KOPT-K1 (cell line): ENCODE measurements around the gene RAB29.

Experiments used
- H3K27ac ChIP-seq: fragments of 200-600 bp; sonication (generic); 2 replicates; pipeline ENCODE4 v1.5.1; 2016; ENCODE audit warnings: antibody characterized with exemption, mild to moderate bottlenecking, low read depth, low read length; ENCODE audit not compliant: poor library complexity, severe bottlenecking
- H3K36me3 ChIP-seq: fragments of 200-600 bp; sonication (generic); 2 replicates; pipeline ENCODE4 v1.5.1; 2017; ENCODE audit warnings: antibody characterized with exemption, mild to moderate bottlenecking, low read length, moderate library complexity; ENCODE audit not compliant: insufficient read depth
- H3K9me3 ChIP-seq: fragments of 200-600 bp; sonication (generic); 2 replicates; pipeline ENCODE4 v1.5.1; 2017; ENCODE audit warnings: antibody characterized with exemption, low read length, mild to moderate bottlenecking; ENCODE audit not compliant: insufficient read depth, poor library complexity, severe bottlenecking

The RAB29 gene

DNA sequence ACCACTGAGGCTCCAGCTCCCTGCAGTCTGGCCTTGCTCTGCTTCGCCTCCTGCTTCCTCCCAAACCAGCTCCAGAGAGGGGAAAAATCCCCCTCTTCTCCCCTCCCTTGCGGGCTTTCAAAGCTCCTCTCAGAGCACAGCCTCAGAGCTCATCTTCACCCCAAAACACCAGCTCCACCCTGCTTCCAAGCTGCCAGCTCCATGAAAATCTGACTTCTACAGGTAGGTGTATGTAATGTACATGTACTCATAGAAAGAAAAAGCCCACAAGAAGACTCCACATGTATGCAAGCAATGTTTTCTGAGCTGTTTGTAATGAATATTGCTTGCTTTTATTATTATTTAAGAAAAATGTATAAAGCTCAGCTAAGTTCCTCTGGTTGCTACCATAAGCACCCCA, 29.3 kb upstream of the RAB29 start:
- no peak overlapping the region for H3K27ac ChIP-seq
- peaks cover 33% of the 10 kb centered on the region for H3K36me3 ChIP-seq
- no peaks in the 10 kb centered on the region for H3K9me3 ChIP-seq

DNA sequence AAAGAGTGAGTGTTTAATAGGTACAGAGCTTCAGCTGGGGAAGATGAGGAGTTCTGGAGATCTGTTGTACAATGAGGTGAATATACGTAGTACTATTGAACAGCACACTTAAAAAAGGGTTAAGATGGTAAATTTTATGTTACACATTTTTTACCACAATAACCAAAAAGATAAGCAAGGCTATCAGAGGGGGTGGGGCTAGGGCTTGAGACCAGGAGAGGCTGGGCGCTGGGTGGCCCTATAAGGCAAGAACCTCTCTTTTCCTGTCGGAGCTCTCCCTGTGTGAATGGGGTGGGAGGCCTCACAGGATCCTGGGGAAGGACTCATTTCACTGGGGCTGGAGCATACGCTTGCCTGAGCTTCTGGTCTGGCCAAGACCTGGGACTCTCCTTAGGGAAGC, 28.7 kb upstream of the RAB29 start:
- H3K27ac ChIP-seq = no peak overlapping the region
- no peaks in the 10 kb centered on the region for H3K9me3 ChIP-seq
- peaks cover 33% of the 10 kb centered on the region for H3K36me3 ChIP-seq

DNA sequence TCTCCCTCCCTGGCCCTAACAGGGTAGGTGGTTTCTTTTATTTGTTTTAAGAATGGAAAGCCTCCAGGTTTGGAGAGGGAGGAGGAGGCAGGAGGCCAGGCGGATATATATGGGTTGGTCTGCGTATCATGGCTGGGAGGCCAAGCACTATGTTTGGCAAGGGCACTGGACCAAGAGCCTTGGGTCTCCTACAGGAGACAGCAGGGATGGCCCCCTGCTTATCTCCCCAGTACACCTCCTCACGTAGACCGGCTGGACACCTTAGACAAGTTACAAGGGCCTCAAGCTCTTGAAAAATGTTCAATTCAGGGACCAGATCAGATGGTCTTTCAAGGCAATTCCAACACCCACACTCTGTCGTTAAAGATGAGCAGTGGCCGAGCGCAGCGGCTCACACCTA, 26.8 kb upstream of the RAB29 start:
- H3K9me3 ChIP-seq = no peaks in the 10 kb centered on the region
- peaks cover 42% of the 10 kb centered on the region for H3K36me3 ChIP-seq
- H3K27ac ChIP-seq = no peak overlapping the region

DNA sequence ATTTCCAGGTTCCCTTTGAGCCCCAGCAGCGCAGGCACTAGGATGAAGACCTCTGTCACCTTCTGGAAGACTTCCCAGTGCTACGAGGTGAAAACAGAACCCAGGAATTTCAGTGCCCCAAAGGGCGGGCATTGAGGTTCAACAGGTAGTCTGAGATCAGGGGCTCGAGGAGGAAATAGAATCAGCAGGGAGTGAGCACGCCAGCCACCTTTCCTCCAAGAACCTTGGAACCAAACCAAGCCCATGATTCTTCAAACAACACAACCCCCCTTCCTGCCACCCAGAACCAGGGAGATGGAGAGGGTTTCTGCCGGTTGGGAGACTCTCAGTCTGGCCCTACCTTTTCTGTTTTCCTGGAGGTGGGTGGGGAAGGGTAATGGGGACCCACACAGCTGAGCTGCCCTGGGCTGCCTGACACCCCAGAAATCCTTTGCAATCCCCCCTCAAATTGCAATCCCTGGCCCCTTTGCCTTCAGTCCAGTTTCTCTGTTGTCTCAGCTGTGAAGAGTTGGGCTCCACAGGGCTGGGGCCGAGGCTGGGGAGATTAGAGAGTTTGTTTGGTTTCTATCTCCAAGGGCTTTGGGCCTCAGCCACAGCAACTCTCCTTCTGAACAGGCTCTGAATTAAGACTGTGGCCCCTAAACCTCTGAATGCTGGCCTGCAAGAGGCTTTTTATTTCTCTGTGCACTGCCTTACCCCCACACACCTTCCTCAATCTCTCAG, 25.9 kb upstream of the RAB29 start:
- H3K27ac ChIP-seq = no peak overlapping the region
- H3K36me3 ChIP-seq = peaks cover 51% of the 10 kb centered on the region
- no peaks in the 10 kb centered on the region for H3K9me3 ChIP-seq

DNA sequence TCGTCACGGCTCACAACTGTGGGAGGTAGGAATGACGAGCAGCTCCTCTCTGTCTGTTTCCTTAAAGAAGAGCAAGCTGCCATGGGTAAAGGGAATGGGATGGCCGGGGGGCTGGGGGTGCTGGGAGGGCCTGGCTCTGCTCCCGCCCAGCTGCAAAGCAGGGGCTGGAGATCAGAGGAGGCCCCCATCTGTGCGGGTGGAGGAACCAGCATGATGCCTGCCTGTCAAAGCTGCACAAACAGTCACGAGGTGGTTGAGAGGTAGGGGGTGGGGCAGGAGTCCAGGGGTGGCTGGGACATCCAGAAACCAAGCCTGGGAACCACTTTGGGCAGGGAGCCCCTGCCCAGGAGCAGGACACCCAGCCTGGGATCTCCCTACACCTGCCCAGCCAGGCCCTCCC, 25.1 kb upstream of the RAB29 start:
- H3K27ac ChIP-seq = no peak overlapping the region
- H3K9me3 ChIP-seq = no peaks in the 10 kb centered on the region
- peaks cover 58% of the 10 kb centered on the region for H3K36me3 ChIP-seq

DNA sequence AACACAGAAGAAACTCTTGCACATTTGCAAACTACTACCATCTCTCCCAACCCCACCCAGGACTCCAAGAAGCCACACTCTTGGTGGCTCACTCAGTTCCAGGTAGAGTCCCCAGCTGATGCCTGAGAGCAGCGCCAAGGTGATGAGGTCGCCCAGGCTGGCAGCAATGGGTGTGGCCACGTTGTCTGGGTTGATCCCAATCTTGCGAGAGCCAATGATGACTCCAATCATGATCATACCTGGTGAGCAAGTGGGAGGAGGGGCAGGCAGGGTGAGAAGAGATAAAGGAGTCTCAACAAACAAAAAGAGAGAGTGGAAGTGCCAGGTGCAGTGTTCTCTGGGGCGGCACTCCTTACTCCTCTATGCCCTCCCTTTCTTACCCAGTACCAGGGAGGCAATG, 23.3 kb upstream of the RAB29 start:
- peaks cover 70% of the 10 kb centered on the region for H3K36me3 ChIP-seq
- no peaks in the 10 kb centered on the region for H3K9me3 ChIP-seq
- no peak overlapping the region for H3K27ac ChIP-seq

DNA sequence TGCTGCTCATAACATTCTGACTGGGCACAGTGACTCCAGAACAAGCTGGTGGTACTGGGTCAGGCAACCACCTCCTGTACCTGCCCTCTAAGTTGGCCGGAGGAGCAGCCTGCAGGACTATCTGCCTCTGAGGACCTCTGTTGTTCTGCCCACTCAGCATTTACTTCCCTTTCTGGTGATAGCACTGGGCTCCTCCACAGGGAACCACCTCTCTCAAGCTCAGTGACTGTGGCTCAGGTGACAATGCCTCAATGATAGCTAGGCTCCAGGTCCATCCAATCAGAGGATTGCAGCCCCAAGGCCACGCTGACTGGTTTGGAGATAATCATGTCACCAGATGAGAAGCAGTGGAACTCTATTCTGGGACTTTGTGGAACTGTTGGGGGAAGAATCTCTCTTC, 21.9 kb upstream of the RAB29 start:
- no peak overlapping the region for H3K27ac ChIP-seq
- H3K36me3 ChIP-seq = peaks cover 84% of the 10 kb centered on the region
- H3K9me3 ChIP-seq = no peaks in the 10 kb centered on the region

DNA sequence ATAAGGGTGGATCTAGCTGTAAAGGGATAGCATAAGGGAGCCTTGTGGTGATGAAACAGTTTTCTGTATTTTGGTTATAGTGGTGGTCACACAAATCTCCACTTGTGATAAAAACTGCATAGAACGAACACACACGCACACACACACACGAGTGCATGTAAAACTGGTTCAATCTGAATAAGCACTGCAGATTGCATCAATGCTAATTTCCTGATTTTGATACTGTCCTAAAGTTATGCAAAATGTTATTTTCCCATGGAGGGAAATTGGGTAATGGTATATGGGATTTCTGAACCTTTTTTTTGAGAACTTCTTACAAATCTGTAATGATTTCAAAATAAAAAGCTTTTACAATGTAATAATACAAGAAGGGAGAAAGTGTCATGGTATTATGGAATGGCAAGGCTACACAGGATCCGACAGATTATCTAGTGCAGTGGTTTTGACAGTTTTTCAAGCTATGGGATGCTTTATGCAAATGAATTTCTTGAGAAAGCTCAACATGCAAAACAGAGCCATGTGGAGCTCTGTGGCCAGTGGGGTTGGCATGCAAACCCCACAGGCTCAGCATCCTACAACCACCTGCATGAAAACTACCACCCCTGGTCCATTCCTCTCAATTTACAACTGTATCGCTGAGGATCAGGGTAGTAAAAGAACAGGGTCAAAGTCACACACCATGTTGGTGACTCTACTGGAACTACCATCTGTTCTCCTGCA, 18.9 kb upstream of the RAB29 start:
- no peak overlapping the region for H3K27ac ChIP-seq
- no peaks in the 10 kb centered on the region for H3K9me3 ChIP-seq
- H3K36me3 ChIP-seq = peaks cover 95% of the 10 kb centered on the region

DNA sequence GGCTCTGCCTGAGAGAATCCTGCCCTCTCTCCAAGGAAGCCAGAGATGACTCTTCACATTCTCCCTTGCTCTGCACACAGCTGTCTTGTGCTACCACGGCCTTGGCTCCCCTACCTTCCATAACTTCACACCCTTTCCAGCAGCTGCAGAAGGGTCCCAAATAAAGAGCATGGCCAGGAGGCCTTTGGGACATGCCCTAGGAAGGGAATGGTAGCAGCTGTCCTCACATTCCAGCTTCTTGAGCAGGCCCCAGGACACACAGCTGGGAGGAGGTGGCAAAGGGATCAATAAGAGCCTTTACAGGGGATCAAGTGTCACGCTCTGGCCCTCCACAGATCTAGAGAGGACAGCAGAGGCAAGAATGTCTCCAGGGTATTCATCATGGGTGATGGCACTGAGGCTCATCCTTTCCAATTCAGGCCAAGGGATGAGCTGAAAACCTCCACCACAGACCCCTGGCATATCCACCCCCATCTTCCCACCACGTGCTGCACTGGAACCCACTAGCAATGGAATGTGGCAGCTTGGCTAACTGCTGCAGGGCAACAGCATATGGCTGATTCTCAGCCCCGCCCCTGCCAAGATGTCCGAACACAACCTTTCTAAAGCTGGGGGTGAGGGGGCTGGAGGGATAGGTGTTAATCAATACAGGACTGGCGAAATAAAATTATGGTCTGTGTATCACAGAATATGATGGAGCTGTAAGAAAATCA, 17.8 kb upstream of the RAB29 start:
- Histone ChIP-seq H3K27ac (no peak overlapping the region), H3K36me3 (peaks cover 85% of the 10 kb centered on the region), H3K9me3 (no peaks in the 10 kb centered on the region)

DNA sequence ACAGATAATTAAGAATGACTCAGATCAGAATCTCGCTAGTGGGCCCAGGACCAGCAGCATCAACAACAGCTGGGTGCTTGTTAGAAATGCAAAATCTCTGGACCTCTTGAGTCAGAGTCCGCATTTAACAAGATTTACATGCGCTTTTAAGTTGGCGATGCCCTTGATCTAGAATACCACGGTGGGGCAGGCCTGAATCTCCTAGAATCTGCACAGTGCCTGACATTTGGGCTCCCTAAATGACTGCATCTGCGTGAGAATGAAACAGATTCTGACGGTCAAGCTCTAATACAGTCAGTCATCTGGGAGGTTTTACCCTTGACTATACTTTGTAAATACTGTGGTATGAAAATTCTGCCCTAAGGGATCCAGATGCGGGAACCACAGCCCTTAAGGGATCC, 17.2 kb upstream of the RAB29 start:
- Histone ChIP-seq H3K36me3 (peaks cover 78% of the 10 kb centered on the region), H3K9me3 (no peaks in the 10 kb centered on the region), H3K27ac (no peak overlapping the region)

DNA sequence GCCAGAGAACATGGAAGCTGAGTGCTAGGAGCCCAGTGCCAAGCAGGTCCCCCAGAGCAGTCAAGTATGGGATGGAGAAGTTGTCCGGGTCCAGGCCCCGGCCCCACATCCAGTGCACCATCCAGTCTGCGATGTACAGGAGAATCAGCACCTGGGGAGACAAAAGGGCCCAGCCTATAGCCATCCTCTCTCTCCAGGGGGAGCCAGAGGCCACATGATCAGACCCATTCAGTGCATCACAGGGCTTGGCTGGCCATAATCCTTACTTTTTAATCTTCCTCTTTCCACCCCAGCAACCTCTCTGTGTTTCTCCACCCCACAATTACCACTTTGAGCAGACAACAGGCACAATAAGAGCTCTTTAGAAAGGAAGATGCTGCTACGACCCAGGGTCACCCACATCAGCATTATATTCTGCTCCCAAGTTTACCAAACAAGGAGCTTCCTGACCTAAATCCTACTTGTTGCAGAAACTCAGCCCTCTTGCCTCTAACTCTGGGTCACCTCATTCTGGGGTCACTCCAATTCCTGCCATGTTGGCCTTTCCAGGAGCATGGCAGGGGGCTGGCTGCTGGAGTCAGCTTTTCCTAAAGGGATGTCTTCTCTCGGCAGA, 16.4 kb upstream of the RAB29 start:
- Histone ChIP-seq H3K27ac (no peak overlapping the region), H3K36me3 (peaks cover 70% of the 10 kb centered on the region), H3K9me3 (no peaks in the 10 kb centered on the region)

DNA sequence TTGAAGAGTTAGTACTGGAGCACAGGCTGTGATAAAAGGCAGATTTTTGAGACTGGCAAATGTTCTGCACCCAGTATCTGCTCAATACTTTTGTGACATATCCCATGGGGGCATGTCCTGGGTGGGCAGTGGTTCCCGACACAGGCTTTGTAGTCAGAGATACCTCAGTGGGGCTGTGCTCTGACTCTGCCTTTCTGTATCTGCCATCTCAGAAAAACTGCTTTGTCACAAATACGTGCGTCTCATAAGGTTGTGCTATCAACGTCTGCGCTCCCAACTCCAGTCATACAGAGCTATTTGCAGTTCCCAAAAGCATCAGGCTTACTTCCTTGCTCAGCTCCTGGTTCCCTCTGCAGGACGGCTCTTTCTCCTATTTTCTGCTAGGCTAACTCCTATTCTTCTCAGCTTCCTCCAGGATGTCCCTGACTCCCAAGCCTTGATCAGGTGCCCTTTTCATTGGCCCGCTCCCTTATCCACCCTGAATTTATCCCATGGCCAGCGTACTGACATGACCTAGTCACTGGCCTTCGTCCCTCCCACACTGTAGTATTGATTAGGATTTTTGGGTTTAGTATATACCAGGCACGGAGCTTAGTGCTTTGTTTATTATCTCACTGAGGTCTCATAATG, 12.1 kb upstream of the RAB29 start:
- Histone ChIP-seq H3K36me3 (peaks cover 28% of the 10 kb centered on the region), H3K27ac (no peak overlapping the region), H3K9me3 (no peaks in the 10 kb centered on the region)

DNA sequence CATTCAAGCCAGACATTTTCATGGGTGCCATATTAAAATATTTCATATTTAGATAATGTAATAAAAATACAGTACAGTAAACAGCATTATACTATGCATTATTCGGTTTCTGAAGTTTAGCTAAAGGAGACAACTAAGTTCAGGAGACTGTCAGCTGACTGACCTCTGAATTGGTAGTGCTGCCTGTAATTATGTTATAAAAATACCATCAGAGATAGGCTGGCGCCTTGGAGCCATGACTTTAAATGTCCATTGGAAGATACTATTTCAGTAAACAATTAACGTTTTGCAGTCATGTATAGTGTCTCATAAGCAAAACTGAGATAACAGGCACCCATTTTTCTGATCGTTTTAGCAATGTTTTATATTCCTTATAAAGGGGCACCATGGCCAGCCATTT, 11.3 kb upstream of the RAB29 start:
- Histone ChIP-seq H3K9me3 (no peaks in the 10 kb centered on the region), H3K36me3 (peaks cover 20% of the 10 kb centered on the region), H3K27ac (no peak overlapping the region)

DNA sequence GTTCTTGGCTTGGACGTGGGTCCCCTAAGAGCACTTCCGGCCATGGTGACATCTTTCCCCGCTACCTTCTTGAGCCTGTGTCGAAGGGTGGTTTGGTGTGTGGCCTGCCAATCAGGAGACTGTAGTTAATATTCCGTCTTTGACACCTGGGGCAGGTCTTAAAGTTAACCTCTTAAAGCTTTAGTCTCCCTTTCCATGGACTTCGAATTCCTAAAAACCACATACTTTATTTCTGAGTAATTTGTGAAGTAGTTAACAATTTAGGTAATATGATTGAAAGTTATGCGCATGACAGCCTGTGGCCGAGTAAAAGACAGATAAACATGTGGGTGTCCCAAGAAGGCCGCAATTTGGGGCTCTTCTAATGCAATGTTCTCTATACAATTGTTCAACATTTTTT, 10.2 kb upstream of the RAB29 start:
- Histone ChIP-seq H3K27ac (no peak overlapping the region), H3K9me3 (no peaks in the 10 kb centered on the region), H3K36me3 (peaks cover 8% of the 10 kb centered on the region; the same call in 1 of the 2 replicates)

DNA sequence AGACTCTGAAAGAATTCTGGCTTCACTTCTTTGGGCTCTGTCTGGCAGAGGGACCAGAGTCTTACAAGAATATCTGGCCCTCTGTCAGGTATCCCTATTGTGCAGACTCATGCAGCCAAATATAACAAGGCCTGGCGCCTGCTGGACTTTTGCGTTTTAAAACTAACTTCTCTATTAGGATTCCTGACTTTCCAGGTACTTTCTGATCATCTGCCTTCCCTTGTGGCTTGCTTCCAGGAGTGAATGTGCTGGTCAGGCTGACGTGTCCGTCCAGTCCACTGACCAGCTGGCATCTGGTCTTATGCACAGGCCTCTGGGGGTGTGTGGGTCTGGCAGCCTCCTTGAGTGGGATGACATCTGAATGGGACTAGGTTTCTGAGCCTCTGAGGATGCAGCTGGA, 8.6 kb upstream of the RAB29 start:
- H3K27ac ChIP-seq = no peak overlapping the region
- no peaks in the 10 kb centered on the region for H3K36me3 ChIP-seq
- H3K9me3 ChIP-seq = no peaks in the 10 kb centered on the region
